ENCODE results near the gene KDM4C.

DNA sequence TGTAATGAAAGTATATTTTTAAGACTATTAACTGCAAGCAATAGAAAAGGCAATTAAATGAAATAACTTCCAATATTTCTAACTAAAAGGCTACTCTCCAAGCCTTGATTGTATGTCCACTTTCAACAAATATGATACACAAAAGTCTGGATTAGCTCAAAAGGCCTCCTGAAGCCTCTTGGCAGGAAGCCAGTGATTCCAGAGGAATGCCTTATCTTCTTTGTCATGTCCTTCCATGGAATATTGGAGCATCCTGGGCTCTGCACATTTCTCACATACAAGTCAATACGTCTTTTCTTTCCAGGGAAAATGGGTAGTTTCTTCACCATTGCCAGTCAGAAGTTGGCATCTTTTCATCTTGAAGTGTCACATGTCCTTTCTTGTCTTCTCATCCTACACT is 357.8 kb downstream of the KDM4C start:
- no peak for TF ChIP-seq POLR2AphosphoS5 (IDR thresholded peaks at IDR 0.05; ENCODE audit: low read depth, low read length)
- TF ChIP-seq POLR2A (IDR thresholded peaks at IDR 0.05; ENCODE audit: low read depth, low read length), result no peak
